Mammary epithelial cell (primary cell): Measurements from ENCODE around the gene CMTM3.

Experiments used
- EZH2 ChIP-seq: IDR thresholded peaks from 2 replicates; pipeline ENCODE4 v1.6.1; 2012; ENCODE audit warnings: low read length, inconsistent platforms, borderline replicate concordance
- TF ChIP-seq, protein P1 (sequence below), 2 donors: IDR thresholded peaks in 1 of 2; conservative IDR thresholded peaks in 1 of 2; 2 replicates each; pipeline ENCODE4 v1.5.1; 2011 to 2012; ENCODE audit warnings: inconsistent platforms in 2 of 2, low read length in 2 of 2, mild to moderate bottlenecking in 2 of 2, control low read depth in 1 of 2, low read depth in 1 of 2; ENCODE audit not compliant: insufficient read depth in 1 of 2; ENCODE audit errors: extremely low read depth in 1 of 2

DNA sequence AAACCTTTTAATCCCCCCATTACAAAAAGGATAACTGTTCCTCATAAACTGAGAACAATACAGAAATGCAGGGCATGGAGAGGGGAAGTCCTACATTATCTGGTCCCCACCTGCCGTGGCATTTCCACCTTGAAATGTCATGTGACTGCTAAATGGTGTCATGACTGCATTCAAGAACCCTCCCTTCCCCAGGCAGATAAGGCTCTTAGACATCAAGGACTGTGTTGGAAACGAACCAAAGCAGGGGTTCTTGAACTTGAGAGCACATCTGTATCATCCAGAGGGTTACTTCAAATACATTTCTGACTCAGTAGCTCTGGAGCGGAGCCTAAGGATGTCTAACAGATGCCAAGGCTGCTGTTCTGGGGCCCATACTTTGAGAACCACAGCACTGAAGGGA, 18.4 kb downstream of the CMTM3 start:
- TF ChIP-seq, protein P1, sequence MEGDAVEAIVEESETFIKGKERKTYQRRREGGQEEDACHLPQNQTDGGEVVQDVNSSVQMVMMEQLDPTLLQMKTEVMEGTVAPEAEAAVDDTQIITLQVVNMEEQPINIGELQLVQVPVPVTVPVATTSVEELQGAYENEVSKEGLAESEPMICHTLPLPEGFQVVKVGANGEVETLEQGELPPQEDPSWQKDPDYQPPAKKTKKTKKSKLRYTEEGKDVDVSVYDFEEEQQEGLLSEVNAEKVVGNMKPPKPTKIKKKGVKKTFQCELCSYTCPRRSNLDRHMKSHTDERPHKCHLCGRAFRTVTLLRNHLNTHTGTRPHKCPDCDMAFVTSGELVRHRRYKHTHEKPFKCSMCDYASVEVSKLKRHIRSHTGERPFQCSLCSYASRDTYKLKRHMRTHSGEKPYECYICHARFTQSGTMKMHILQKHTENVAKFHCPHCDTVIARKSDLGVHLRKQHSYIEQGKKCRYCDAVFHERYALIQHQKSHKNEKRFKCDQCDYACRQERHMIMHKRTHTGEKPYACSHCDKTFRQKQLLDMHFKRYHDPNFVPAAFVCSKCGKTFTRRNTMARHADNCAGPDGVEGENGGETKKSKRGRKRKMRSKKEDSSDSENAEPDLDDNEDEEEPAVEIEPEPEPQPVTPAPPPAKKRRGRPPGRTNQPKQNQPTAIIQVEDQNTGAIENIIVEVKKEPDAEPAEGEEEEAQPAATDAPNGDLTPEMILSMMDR (conservative IDR thresholded peaks at IDR 0.05 in 1 of 2, IDR thresholded peaks at IDR 0.05 in 1 of 2; ENCODE audit: extremely low read depth in 1 of 2, insufficient read depth in 1 of 2, low read depth in 1 of 2, low read length in 2 of 2) = no peak
- TF ChIP-seq EZH2 = no peak
